Astrocyte (in vitro differentiated cells and primary cell): Measurements from ENCODE around the gene ZHX3. TPM values are rescaled to one million over a fixed set of nuclear protein-coding genes. Genes with fewer than 3 reads are reported as not detected.

ENCODE experiments used
- DNase-seq: peaks from one replicate; pipeline ENCODE4 v3.0.0-alpha.2; 2010; ENCODE audit warnings: low read depth
- FAIRE-seq: peaks from 2 replicates; lab custom pipeline; 2011; peaks lifted over from hg19 to GRCh38; lab: Jason Lieb, UNC
- H2AFZ ChIP-seq: 2 replicates; pipeline ENCODE4 v1.6.0; 2012; ENCODE audit warnings: low read depth, low read length, inconsistent platforms
- H3K27ac ChIP-seq: 2 replicates; pipeline ENCODE4 v1.5.1; 2011; ENCODE audit warnings: low read depth, low read length, inconsistent platforms
- H3K27me3 ChIP-seq: 2 replicates; pipeline ENCODE4 v1.6.0; 2011; ENCODE audit warnings: low read length, inconsistent platforms; ENCODE audit not compliant: insufficient read depth
- H3K36me3 ChIP-seq: 2 replicates; pipeline ENCODE4 v1.5.1; 2011; ENCODE audit warnings: low read length, inconsistent platforms; ENCODE audit not compliant: insufficient read depth
- H3K4me1 ChIP-seq: 2 replicates; pipeline ENCODE4 v1.5.1; 2011; ENCODE audit warnings: low read length, inconsistent platforms; ENCODE audit not compliant: insufficient read depth
- H3K4me2 ChIP-seq: 2 replicates; pipeline ENCODE4 v1.6.0; 2012; ENCODE audit warnings: low read length, inconsistent platforms
- H3K4me3 ChIP-seq: 2 replicates; pipeline ENCODE4 v1.5.1; 2011; ENCODE audit warnings: low read depth, mild to moderate bottlenecking, low read length, inconsistent platforms; ENCODE audit not compliant: insufficient read depth
- H3K79me2 ChIP-seq: 2 replicates; pipeline ENCODE4 v1.6.0; 2012; ENCODE audit warnings: mild to moderate bottlenecking, low read length, inconsistent platforms; ENCODE audit not compliant: insufficient read depth
- H3K9ac ChIP-seq: 2 replicates; pipeline ENCODE4 v1.6.0; 2012; ENCODE audit warnings: mild to moderate bottlenecking, low read length, inconsistent platforms
- H3K9me3 ChIP-seq: 2 replicates; pipeline ENCODE4 v1.5.1; 2012; ENCODE audit warnings: low read depth, mild to moderate bottlenecking, low read length, inconsistent platforms; ENCODE audit not compliant: insufficient read depth
- H4K20me1 ChIP-seq: 2 replicates; pipeline ENCODE4 v1.6.0; 2012; ENCODE audit warnings: low read length, inconsistent platforms; ENCODE audit not compliant: insufficient read depth
- H3K27ac Mint-ChIP-seq: one replicate; pipeline ENCODE4 v1.8.0; 2021; ENCODE audit warnings: mild to moderate bottlenecking, mixed read lengths; ENCODE audit not compliant: unreplicated experiment
- H3K27me3 Mint-ChIP-seq: one replicate; pipeline ENCODE4 v1.8.0; 2021; ENCODE audit warnings: low read depth, mixed read lengths; ENCODE audit not compliant: unreplicated experiment
- H3K36me3 Mint-ChIP-seq: one replicate; pipeline ENCODE4 v1.8.0; 2021; ENCODE audit warnings: low read depth, mixed read lengths; ENCODE audit not compliant: unreplicated experiment
- H3K4me1 Mint-ChIP-seq: one replicate; pipeline ENCODE4 v1.8.0; 2021; ENCODE audit warnings: low read depth, mixed read lengths; ENCODE audit not compliant: unreplicated experiment
- H3K4me3 Mint-ChIP-seq: one replicate; pipeline ENCODE4 v1.8.0; 2021; ENCODE audit warnings: mild to moderate bottlenecking, moderate library complexity, mixed read lengths; ENCODE audit not compliant: unreplicated experiment
- H3K9me3 Mint-ChIP-seq: one replicate; pipeline ENCODE4 v1.8.0; 2021; ENCODE audit warnings: mild to moderate bottlenecking, mixed read lengths; ENCODE audit not compliant: unreplicated experiment
- EZH2 ChIP-seq: IDR thresholded peaks from 2 replicates; pipeline ENCODE4 v1.6.1; 2012; ENCODE audit warnings: mild to moderate bottlenecking, low read length, inconsistent platforms; ENCODE audit not compliant: insufficient read depth
- total RNA-seq: library from RNA; stranded (reverse); gene quantifications from 2 replicates; pipeline ENCODE4 v1.2.1, GENCODE V29; 2021
- TF ChIP-seq, protein P1 (sequence below): IDR thresholded peaks from 2 replicates; pipeline ENCODE4 v1.5.1; 2011; ENCODE audit warnings: low read depth, mild to moderate bottlenecking, inconsistent platforms, low read length, moderate library complexity; ENCODE audit not compliant: insufficient read depth

The ZHX3 gene
- total RNA-seq, 1 donor from 2014 or later: 41.6 TPM

GRCh38 chr20:41308726-41309413 lies 8.7 kb downstream of the ZHX3 start:
- H3K9ac ChIP-seq: peak overlapping the region; percentile 51
- H3K27me3 Mint-ChIP-seq: no peaks in the 10 kb centered on the region
- H3K4me2 ChIP-seq: peak overlapping the region; percentile 65
- peaks cover 83% of the 10 kb centered on the region for H3K79me2 ChIP-seq
- H3K9me3 Mint-ChIP-seq: no peaks in the 10 kb centered on the region
- peaks cover 28% of the 10 kb centered on the region for H3K4me1 ChIP-seq
- peaks cover 33% of the 10 kb centered on the region for H4K20me1 ChIP-seq
- H3K9me3 ChIP-seq: no peaks in the 10 kb centered on the region
- TF ChIP-seq, protein P1, sequence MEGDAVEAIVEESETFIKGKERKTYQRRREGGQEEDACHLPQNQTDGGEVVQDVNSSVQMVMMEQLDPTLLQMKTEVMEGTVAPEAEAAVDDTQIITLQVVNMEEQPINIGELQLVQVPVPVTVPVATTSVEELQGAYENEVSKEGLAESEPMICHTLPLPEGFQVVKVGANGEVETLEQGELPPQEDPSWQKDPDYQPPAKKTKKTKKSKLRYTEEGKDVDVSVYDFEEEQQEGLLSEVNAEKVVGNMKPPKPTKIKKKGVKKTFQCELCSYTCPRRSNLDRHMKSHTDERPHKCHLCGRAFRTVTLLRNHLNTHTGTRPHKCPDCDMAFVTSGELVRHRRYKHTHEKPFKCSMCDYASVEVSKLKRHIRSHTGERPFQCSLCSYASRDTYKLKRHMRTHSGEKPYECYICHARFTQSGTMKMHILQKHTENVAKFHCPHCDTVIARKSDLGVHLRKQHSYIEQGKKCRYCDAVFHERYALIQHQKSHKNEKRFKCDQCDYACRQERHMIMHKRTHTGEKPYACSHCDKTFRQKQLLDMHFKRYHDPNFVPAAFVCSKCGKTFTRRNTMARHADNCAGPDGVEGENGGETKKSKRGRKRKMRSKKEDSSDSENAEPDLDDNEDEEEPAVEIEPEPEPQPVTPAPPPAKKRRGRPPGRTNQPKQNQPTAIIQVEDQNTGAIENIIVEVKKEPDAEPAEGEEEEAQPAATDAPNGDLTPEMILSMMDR: no peak
- no peak for TF ChIP-seq EZH2
- no peak overlapping the region for H2AFZ ChIP-seq
- DNase-seq (no peak), FAIRE-seq (no peak)
- peaks cover 31% of the 10 kb centered on the region for H3K4me1 Mint-ChIP-seq
- peak overlapping the region; percentile 75 for H3K27ac ChIP-seq
- H3K36me3 ChIP-seq: peaks cover 7% of the 10 kb centered on the region
- H3K27me3 ChIP-seq: no peaks in the 10 kb centered on the region
- H3K36me3 Mint-ChIP-seq: no peaks in the 10 kb centered on the region
- peak overlapping the region; percentile 34 for H3K27ac Mint-ChIP-seq
- no peak overlapping the region for H3K4me3 ChIP-seq
- H3K4me3 Mint-ChIP-seq: no peak overlapping the region

- peaks cover 28% of the 10 kb centered on the region for H3K4me1 ChIP-seq
- peaks cover 7% of the 10 kb centered on the region for H3K36me3 ChIP-seq
- no peak overlapping the region for H3K4me3 ChIP-seq
- no peaks in the 10 kb centered on the region for H3K27me3 ChIP-seq
- peak overlapping the region; percentile 29 for H3K4me2 ChIP-seq
- Mint-ChIP-seq H3K4me3 (no peak overlapping the region), H3K9me3 (no peaks in the 10 kb centered on the region), H3K27ac (no peak overlapping the region), H3K4me1 (peaks cover 31% of the 10 kb centered on the region), H3K36me3 (no peaks in the 10 kb centered on the region), H3K27me3 (no peaks in the 10 kb centered on the region)
- H4K20me1 ChIP-seq: peaks cover 39% of the 10 kb centered on the region
- peak overlapping the region; percentile 39 for H3K9ac ChIP-seq
- TF ChIP-seq EZH2: no peak
- TF ChIP-seq, protein P1: no peak
- peak; percentile 90 for DNase-seq
- peaks cover 85% of the 10 kb centered on the region for H3K79me2 ChIP-seq
- peak overlapping the region; percentile 75 for H3K27ac ChIP-seq
- no peaks in the 10 kb centered on the region for H3K9me3 ChIP-seq
- FAIRE-seq: no peak
- H2AFZ ChIP-seq: no peak overlapping the region
These were observed 9.2 kb downstream of the ZHX3 start for GRCh38 chr20:41308290-41308711.

DNA sequence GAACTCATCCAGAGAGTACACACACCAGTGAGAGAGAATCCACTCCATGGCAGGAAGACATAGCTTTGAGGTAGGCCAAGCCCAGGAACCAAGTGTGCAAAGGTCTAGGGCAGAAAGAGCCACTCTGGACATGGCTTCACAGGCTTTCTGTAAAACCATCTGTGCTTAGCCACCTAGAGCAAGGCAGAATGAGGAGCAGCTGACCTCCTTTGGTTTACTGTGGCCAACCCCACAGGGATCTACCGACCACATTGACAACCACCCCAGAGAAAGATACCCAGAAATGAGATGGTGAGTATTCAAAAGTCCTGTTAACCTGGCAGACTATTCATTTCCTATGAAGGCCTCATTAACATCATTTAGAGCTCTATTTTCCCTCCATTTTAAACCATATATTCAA lies 10.5 kb downstream of the ZHX3 start:
- Histone ChIP-seq H3K36me3 (peaks cover under 1% of the 10 kb centered on the region), H3K27me3 (no peaks in the 10 kb centered on the region), H3K27ac (no peak overlapping the region), H3K9ac (no peak overlapping the region), H3K4me2 (no peak overlapping the region), H3K4me3 (no peak overlapping the region), H2AFZ (no peak overlapping the region), H3K79me2 (peaks cover 85% of the 10 kb centered on the region), H3K9me3 (no peaks in the 10 kb centered on the region), H4K20me1 (peaks cover 46% of the 10 kb centered on the region), H3K4me1 (peaks cover 28% of the 10 kb centered on the region)
- Mint-ChIP-seq H3K9me3 (no peaks in the 10 kb centered on the region), H3K4me1 (peaks cover 31% of the 10 kb centered on the region), H3K4me3 (no peak overlapping the region), H3K36me3 (no peaks in the 10 kb centered on the region), H3K27ac (peak overlapping the region; percentile 53), H3K27me3 (no peaks in the 10 kb centered on the region)
- DNase-seq: no peak
- no peak for FAIRE-seq
- TF ChIP-seq, protein P1: no peak
- no peak for TF ChIP-seq EZH2
